VCaP (cell line): Measurements from ENCODE around the gene TPM3.

ENCODE experiments used
- H3K27ac ChIP-seq: fragments of 450-650 bp; 2 replicates; pipeline ENCODE4 v1.5.1; 2017
- TF ChIP-seq, protein P1 (sequence below): fragments of 450-650 bp; conservative IDR thresholded peaks from 2 replicates; pipeline ENCODE4 v1.5.1; 2017; ENCODE audit warnings: mild to moderate bottlenecking, moderate library complexity

The TPM3 gene

DNA sequence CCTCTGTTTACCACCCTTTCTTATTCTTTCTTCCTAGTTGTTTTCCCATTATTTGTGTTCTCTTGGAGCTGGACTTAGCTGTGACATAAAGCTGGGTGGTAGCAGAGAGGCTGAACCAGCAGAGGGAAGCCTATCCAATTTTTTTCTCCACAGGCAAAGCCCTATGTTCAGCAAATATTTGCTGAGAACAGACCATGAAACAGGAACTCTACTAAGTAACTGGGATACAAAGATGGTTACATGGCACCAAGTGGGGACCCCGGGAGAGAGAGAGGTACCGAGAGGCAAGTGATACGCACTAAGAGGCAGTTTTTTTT lies 7.6 kb upstream of the TPM3 start:
- peak overlapping the region; percentile 60 for H3K27ac ChIP-seq
- TF ChIP-seq, protein P1, sequence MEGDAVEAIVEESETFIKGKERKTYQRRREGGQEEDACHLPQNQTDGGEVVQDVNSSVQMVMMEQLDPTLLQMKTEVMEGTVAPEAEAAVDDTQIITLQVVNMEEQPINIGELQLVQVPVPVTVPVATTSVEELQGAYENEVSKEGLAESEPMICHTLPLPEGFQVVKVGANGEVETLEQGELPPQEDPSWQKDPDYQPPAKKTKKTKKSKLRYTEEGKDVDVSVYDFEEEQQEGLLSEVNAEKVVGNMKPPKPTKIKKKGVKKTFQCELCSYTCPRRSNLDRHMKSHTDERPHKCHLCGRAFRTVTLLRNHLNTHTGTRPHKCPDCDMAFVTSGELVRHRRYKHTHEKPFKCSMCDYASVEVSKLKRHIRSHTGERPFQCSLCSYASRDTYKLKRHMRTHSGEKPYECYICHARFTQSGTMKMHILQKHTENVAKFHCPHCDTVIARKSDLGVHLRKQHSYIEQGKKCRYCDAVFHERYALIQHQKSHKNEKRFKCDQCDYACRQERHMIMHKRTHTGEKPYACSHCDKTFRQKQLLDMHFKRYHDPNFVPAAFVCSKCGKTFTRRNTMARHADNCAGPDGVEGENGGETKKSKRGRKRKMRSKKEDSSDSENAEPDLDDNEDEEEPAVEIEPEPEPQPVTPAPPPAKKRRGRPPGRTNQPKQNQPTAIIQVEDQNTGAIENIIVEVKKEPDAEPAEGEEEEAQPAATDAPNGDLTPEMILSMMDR = peak; percentile 46; the same call in 1 of the 2 replicates

DNA sequence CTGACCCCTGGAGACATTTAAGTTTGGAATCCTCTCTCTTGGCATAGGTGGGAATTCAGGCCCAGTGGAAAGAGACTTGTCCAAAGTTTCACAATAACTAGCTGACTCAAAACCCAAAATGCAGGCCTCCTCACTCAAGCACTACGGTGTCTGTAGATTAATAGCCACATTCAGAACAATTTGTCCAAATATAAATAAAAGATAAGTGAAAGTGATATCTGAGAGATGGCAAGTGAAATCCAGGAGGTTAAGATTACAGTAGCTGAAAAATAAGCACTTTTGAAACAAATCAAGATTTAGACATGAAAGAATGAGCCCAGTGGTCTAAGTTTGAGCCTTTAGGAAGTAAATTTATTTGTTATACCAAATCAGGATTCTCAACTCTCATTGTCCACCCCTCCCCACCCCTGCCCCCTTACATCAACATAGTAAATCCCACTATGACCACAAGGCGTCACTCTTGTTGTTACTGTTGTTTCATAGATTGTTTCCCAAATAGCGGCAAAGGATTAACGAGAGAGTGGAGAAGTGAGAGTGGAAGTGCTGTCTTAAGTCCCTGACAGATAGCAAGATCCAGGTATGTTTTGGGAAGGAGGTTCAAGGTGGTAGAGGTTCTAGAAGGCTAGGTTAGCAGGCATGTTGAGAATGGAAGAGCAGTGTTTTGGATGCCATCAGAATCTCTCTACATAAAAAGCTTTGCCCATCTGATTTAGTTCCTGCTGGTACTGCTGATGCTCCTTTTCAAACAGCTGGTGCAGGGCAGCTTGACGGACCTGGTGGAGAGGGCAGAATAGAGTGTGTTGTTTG lies 7.1 kb upstream of the TPM3 start:
- TF ChIP-seq, protein P1 = peak; percentile 71
- peak overlapping the region; percentile 60 for H3K27ac ChIP-seq

DNA sequence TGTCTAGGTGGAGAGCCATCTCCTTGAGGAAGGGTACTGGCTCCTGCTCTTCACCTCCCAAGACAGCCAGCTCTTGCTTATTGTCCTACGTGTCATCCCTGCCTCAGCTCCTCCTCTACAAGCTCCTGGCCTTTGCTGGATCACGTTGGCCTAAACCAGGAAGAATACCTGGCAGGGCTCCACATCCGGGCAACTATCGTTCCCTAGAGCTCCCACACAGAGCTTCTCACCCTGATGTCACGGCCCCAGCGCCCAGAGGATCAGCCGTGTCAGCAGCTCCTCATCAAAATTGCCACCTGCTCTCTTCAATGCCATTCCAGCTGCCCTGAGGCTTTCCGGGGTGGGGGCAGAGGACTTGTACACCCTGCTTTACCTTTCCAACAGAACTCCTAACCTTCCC lies 1.9 kb upstream of the TPM3 start:
- peak overlapping the region; percentile 9; the same call in 1 of the 2 replicates for H3K27ac ChIP-seq
- TF ChIP-seq, protein P1 = no peak

DNA sequence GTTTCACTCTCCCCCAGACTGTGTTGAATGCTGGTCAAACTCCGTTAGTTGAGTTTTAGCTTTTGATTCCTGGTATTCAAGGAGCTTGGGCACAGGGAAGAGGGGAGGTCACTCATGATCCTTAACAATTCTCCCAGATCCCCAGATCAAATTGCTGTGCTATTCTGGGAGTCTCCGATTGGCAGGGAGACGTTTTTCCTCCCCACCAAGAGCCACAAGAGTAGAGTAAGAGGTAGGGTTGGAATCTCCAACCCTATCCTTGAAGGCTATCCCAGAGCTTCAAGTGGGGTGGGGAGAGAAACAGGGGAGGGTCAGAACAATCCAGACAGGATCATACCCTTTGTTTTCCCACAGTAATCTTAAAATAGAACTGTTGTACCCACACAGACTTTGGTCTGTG lies 576 bp upstream of the TPM3 start:
- no peak overlapping the region for H3K27ac ChIP-seq
- TF ChIP-seq, protein P1 = no peak

DNA sequence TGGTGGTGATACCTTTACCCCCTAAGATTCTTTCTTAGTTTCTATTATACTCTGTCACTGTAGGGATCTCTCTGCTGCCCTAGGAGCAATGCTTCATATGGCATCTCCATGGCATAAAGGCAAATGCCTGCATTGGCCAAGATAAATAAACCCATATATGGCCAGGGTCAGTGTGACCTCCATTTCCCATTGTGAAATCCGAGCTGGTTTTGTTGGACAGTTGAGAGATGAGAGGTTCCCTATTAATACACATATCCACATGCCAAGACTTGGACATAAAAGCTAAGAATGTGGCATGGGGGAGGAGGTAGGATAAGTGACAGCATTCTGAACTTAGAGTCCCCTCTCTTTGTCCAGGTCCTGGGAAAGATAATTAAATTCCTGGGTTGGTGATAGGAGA lies 1.4 kb downstream of the TPM3 start:
- H3K27ac ChIP-seq = peak overlapping the region; percentile 11; the same call in 1 of the 2 replicates
- TF ChIP-seq, protein P1 = no peak

DNA sequence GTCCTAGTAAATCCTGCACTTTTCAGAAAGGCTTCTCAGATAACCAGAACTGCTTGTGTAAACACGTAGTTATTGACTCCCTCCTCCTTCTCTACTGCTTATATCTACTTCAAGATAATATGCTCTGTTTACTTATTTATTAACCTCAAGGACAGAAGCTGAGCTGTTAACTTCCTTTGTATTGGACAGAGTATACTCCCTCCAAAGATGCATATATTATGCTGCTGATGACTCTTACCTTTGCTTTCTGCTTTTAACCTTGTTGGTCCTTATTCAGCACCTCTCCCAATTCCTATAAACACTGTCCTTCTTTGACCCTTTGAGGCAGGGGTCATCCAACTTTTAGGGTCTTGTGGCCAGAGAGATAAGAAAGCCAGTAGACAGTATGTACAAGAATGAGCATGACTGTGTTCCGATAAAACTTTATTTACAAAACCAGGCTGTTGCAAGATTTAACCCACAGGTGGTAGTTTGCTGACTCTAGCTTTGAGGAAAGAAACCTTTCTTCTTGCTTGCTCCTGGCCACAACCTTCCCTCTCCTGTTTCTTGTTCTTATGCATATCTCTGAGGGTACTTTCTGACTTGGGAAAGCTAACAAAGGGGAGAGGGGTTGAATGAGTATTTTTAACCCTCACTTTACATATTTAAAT lies 4.9 kb downstream of the TPM3 start:
- peak overlapping the region; percentile 87 for H3K27ac ChIP-seq
- TF ChIP-seq, protein P1 = no peak

DNA sequence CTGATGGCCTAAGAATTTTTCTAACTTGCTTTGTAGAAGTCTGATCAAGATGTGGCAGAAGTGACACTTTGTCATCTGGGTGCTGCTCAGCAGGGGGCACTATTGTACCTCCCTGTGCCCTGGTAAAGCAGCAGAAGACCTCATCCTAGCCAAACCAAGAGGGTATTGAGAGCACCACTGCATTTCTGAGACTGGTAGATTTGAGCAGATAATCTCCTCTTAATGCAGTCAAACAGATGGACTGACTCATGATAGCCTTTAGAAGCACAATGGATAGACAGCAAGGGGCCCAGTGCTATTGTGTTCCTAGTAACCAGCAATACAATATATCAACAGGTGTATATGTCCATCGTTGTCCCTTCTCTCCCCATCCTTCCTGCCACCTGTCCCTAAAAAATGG lies 5.7 kb downstream of the TPM3 start:
- H3K27ac ChIP-seq = peak overlapping the region; percentile 87
- TF ChIP-seq, protein P1 = peak; percentile 81
